Stimulated activated CD4-positive, alpha-beta T cell treated with anti-CD3 and anti-CD28 coated beads, Interleukin-4, amount 100 ng/mL, for 48 hours (primary cell): ENCODE measurements around the gene ACP3.
"Not testable (repeated sequence)": the region's sequence is repeated elsewhere in the genome, so short reads cannot be mapped to it uniquely, and the experiment has no call there.

Source experiments
- DNase-seq, 2 donors: peaks; one replicate each; pipeline ENCODE4 v3.0.0-alpha.2; 2020; ENCODE audit warnings: low read depth in 2 of 2

ACP3 gene

GRCh38 chr3:132362329-132362728 is 45.1 kb downstream of the ACP3 start:
- DNase-seq = no peak

GRCh38 chr3:132368515-132368914 is 51.3 kb downstream of the ACP3 start:
- no peak for DNase-seq

GRCh38 chr3:132368962-132369361 is 51.8 kb downstream of the ACP3 start:
- DNase-seq = no peak

- not testable (repeated sequence) for DNase-seq
Measured at GRCh38 chr3:132376945-132377354, 59.7 kb downstream of the ACP3 start.

GRCh38 chr3:132378048-132378762 is 61.0 kb downstream of the ACP3 start:
- DNase-seq = no peak

GRCh38 chr3:132378846-132379245 is 61.6 kb downstream of the ACP3 start:
- no peak for DNase-seq

GRCh38 chr3:132380920-132381319 is 63.7 kb downstream of the ACP3 start:
- no peak for DNase-seq

- no peak for DNase-seq
Measured at GRCh38 chr3:132381348-132381944, 64.2 kb downstream of the ACP3 start.

GRCh38 chr3:132382267-132382666 is 65.1 kb downstream of the ACP3 start:
- no peak for DNase-seq

GRCh38 chr3:132382688-132383194 is 65.5 kb downstream of the ACP3 start:
- no peak for DNase-seq

- no peak for DNase-seq
Measured at GRCh38 chr3:132386259-132386658, 69.1 kb downstream of the ACP3 start.

- DNase-seq = not testable (repeated sequence)
Measured at GRCh38 chr3:132392675-132393074, 75.5 kb downstream of the ACP3 start.

GRCh38 chr3:132394320-132394719 is 77.1 kb downstream of the ACP3 start:
- no peak for DNase-seq

GRCh38 chr3:132395126-132395525 is 77.9 kb downstream of the ACP3 start:
- no peak for DNase-seq

- no peak for DNase-seq
Measured at GRCh38 chr3:132396255-132396654, 79.0 kb downstream of the ACP3 start.

- not testable (repeated sequence) for DNase-seq
Measured at GRCh38 chr3:132396776-132397175, 79.6 kb downstream of the ACP3 start.

GRCh38 chr3:132399054-132399929 is 82.1 kb downstream of the ACP3 start:
- peak in 1 of 2 donors; percentile 1 for DNase-seq

- no peak for DNase-seq
Measured at GRCh38 chr3:132401255-132401654, 84.0 kb downstream of the ACP3 start.

GRCh38 chr3:132404276-132404675 is 87.1 kb downstream of the ACP3 start:
- DNase-seq = no peak

- no peak for DNase-seq
Measured at GRCh38 chr3:132405188-132405587, 88.0 kb downstream of the ACP3 start.

GRCh38 chr3:132405609-132406299 is 88.5 kb downstream of the ACP3 start:
- DNase-seq = no peak

GRCh38 chr3:132406587-132406986 is 89.4 kb downstream of the ACP3 start:
- no peak for DNase-seq
